Neural progenitor cell (in vitro differentiated cells): Measurements from ENCODE around the gene PLA2G4F. TPM values are rescaled to one million over a fixed set of nuclear protein-coding genes. Genes with fewer than 3 reads are reported as not detected.

ENCODE experiments used
- DNase-seq: peaks from one replicate; pipeline ENCODE4 v3.0.0-alpha.2; 2016; ENCODE audit warnings: low spot score
- H2AFZ ChIP-seq: fragments of 200-600 bp; sonication (generic); replicated peaks from 2 replicates; pipeline ENCODE4 v1.6.1; 2016; ENCODE audit warnings: antibody characterized with exemption
- H3F3A ChIP-seq: fragments of 200-600 bp; sonication (generic); 2 replicates; pipeline ENCODE4 v1.6.1; 2016; ENCODE audit warnings: antibody characterized with exemption, low read depth
- H3K27ac ChIP-seq: fragments of 200-600 bp; sonication (generic); 2 replicates; pipeline ENCODE4 v1.5.1; 2016; ENCODE audit warnings: mild to moderate bottlenecking
- H3K27me3 ChIP-seq: fragments of 200-600 bp; sonication (generic); 2 replicates; pipeline ENCODE4 v1.6.1; 2016; ENCODE audit warnings: mild to moderate bottlenecking, moderate library complexity
- H3K36me3 ChIP-seq: fragments of 200-600 bp; sonication (generic); 2 replicates; pipeline ENCODE4 v1.5.1; 2016
- H3K4me1 ChIP-seq: fragments of 200-600 bp; sonication (generic); 2 replicates; pipeline ENCODE4 v1.6.1; 2016; ENCODE audit warnings: mixed run types
- H3K4me2 ChIP-seq: fragments of 200-600 bp; sonication (generic); 2 replicates; pipeline ENCODE4 v1.6.1; 2016
- H3K4me3 ChIP-seq: fragments of 200-600 bp; sonication (generic); 2 replicates; pipeline ENCODE4 v1.5.1; 2016
- H3K79me2 ChIP-seq: fragments of 200-600 bp; sonication (generic); 2 replicates; pipeline ENCODE4 v1.6.1; 2016; ENCODE audit warnings: low read depth
- H3K9ac ChIP-seq: fragments of 200-600 bp; sonication (generic); 2 replicates; pipeline ENCODE4 v1.6.1; 2016
- H3K9me3 ChIP-seq: fragments of 200-600 bp; sonication (generic); 2 replicates; pipeline ENCODE4 v1.5.1; 2016; ENCODE audit warnings: low read depth
- H4K20me1 ChIP-seq: fragments of 200-600 bp; sonication (generic); 2 replicates; pipeline ENCODE4 v1.6.1; 2016; ENCODE audit warnings: low read depth
- H3K27ac Mint-ChIP-seq: 3 replicates; pipeline ENCODE4 v1.8.0; 2021; ENCODE audit warnings: mixed read lengths
- H3K27me3 Mint-ChIP-seq: 2 replicates; pipeline ENCODE4 v1.8.0; 2022; ENCODE audit warnings: low read depth, mild to moderate bottlenecking, inconsistent platforms, moderate library complexity, mixed read lengths; ENCODE audit not compliant: insufficient read depth
- H3K36me3 Mint-ChIP-seq: 3 replicates; pipeline ENCODE4 v1.8.0; 2021; ENCODE audit warnings: mixed read lengths
- H3K4me1 Mint-ChIP-seq: 3 replicates; pipeline ENCODE4 v1.8.0; 2021; ENCODE audit warnings: mixed read lengths
- H3K4me3 Mint-ChIP-seq: 3 replicates; pipeline ENCODE4 v1.8.0; 2021; ENCODE audit warnings: mild to moderate bottlenecking, moderate library complexity, mixed read lengths
- H3K9me3 Mint-ChIP-seq: 3 replicates; pipeline ENCODE4 v1.8.0; 2020; ENCODE audit warnings: mixed read lengths
- CTCF ChIP-seq: fragments of 200-600 bp; sonication (generic); IDR thresholded peaks from 2 replicates; pipeline ENCODE4 v1.5.1; 2017; ENCODE audit warnings: antibody characterized with exemption, mild to moderate bottlenecking
- EZH2 ChIP-seq: fragments of 200-600 bp; sonication (generic); IDR thresholded peaks from 2 replicates; pipeline ENCODE4 v1.6.1; 2017; ENCODE audit warnings: antibody characterized with exemption, mild to moderate bottlenecking, moderate library complexity
- EZH2phosphoT487 ChIP-seq: fragments of 200-600 bp; sonication (generic); IDR thresholded peaks from 2 replicates; pipeline ENCODE4 v1.6.1; 2017; ENCODE audit warnings: antibody characterized with exemption
- total RNA-seq: library from RNA; depleted of rRNA; stranded (reverse); fragments of >200 nt; gene quantifications from 2 replicates; pipeline ENCODE4 v1.2.3, GENCODE V29; 2015; ENCODE audit warnings: low replicate concordance

Gene PLA2G4F
- total RNA-seq, 1 donor from 2014 or later = not detected

- Histone ChIP-seq H3K4me1 (no peaks in the 10 kb centered on the region), H3K79me2 (no peaks in the 10 kb centered on the region), H3K4me2 (no peak overlapping the region), H3K27me3 (no peaks in the 10 kb centered on the region), H2AFZ (no peak overlapping the region), H4K20me1 (no peaks in the 10 kb centered on the region), H3K9ac (no peak overlapping the region), H3K9me3 (no peaks in the 10 kb centered on the region), H3K27ac (no peak overlapping the region), H3K36me3 (no peaks in the 10 kb centered on the region), H3K4me3 (no peak overlapping the region), H3F3A (no peaks in the 10 kb centered on the region)
- peaks cover 4% of the 10 kb centered on the region for H3K9me3 Mint-ChIP-seq
- H3K36me3 Mint-ChIP-seq = no peaks in the 10 kb centered on the region
- peaks cover 4% of the 10 kb centered on the region for H3K4me1 Mint-ChIP-seq
- no peak overlapping the region for H3K27ac Mint-ChIP-seq
- H3K27me3 Mint-ChIP-seq = peaks cover 4% of the 10 kb centered on the region
- DNase-seq = no peak
- no peak overlapping the region for H3K4me3 Mint-ChIP-seq
- no peak for TF ChIP-seq EZH2
- TF ChIP-seq CTCF = no peak
- TF ChIP-seq EZH2phosphoT487 = no peak
These were observed 52.1 kb downstream of the PLA2G4F start for GRCh38 chr15:42104095-42104891.

- Histone ChIP-seq H3K27me3 (no peaks in the 10 kb centered on the region), H2AFZ (no peak overlapping the region), H3K9ac (no peak overlapping the region), H3K4me2 (no peak overlapping the region), H3K4me3 (no peak overlapping the region), H3F3A (no peaks in the 10 kb centered on the region), H3K27ac (no peak overlapping the region), H3K36me3 (no peaks in the 10 kb centered on the region), H3K9me3 (no peaks in the 10 kb centered on the region), H4K20me1 (no peaks in the 10 kb centered on the region), H3K79me2 (no peaks in the 10 kb centered on the region), H3K4me1 (no peaks in the 10 kb centered on the region)
- H3K27ac Mint-ChIP-seq = no peak overlapping the region
- TF ChIP-seq EZH2phosphoT487 = no peak
- TF ChIP-seq EZH2 = no peak
- TF ChIP-seq CTCF = no peak
- peaks cover 4% of the 10 kb centered on the region for H3K4me1 Mint-ChIP-seq
- H3K4me3 Mint-ChIP-seq = no peak overlapping the region
- no peak for DNase-seq
- H3K9me3 Mint-ChIP-seq = no peaks in the 10 kb centered on the region
- no peaks in the 10 kb centered on the region for H3K36me3 Mint-ChIP-seq
- peaks cover 4% of the 10 kb centered on the region for H3K27me3 Mint-ChIP-seq
These were observed 53.7 kb downstream of the PLA2G4F start for GRCh38 chr15:42102646-42103235.

- Histone ChIP-seq H3K36me3 (no peaks in the 10 kb centered on the region), H3K79me2 (no peaks in the 10 kb centered on the region), H4K20me1 (no peaks in the 10 kb centered on the region), H2AFZ (no peak overlapping the region), H3K4me2 (no peak overlapping the region), H3K27me3 (no peaks in the 10 kb centered on the region), H3K9ac (no peak overlapping the region), H3K4me3 (no peak overlapping the region), H3F3A (no peaks in the 10 kb centered on the region), H3K4me1 (no peaks in the 10 kb centered on the region), H3K27ac (no peak overlapping the region), H3K9me3 (no peaks in the 10 kb centered on the region)
- Mint-ChIP-seq H3K4me1 (peaks cover 4% of the 10 kb centered on the region), H3K36me3 (no peaks in the 10 kb centered on the region), H3K27me3 (peaks cover 2% of the 10 kb centered on the region), H3K4me3 (no peak overlapping the region), H3K27ac (no peak overlapping the region), H3K9me3 (no peaks in the 10 kb centered on the region)
- no peak for DNase-seq
- TF ChIP-seq EZH2 = no peak
- TF ChIP-seq EZH2phosphoT487 = no peak
- TF ChIP-seq CTCF = no peak
These were observed 54.6 kb downstream of the PLA2G4F start for GRCh38 chr15:42101861-42102260.
